Pulmonary artery endothelial cell (primary cell): Measurements from ENCODE around the gene B3GALNT1. TPM values are rescaled to one million over a fixed set of nuclear protein-coding genes. Genes with fewer than 3 reads are reported as not detected.

Source experiments
- DNase-seq: peaks from one replicate; pipeline ENCODE4 v3.0.0-alpha.2; 2011; ENCODE audit warnings: low read depth, low spot score
- total RNA-seq: library from RNA; depleted of rRNA; stranded (reverse); fragments of >200 nt; gene quantifications from 2 replicates; pipeline ENCODE4 v1.2.3, GENCODE V29; 2014

Gene B3GALNT1
- total RNA-seq, 1 donor from 2014 or later = 41.2 TPM

DNA sequence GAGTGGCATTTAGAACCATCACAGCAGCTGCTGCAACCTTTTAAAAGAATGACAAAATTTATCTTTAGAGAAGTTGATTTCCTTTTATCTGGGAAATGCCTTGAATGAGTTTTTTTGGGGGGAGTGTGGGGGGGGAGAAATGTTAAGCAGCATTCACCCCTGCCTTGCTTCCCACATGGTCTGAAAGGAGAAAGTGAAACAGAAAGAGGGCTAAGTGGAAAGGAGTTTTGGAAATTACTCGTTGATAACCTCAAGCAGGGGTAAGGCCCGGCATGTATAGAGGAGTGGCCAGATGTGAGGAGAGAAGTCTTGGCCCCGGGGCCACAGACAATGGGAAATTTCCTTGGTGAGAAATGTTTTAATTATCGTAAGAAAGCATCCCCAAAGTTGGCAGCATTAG, 23.5 kb downstream of the B3GALNT1 start:
- no peak for DNase-seq

DNA sequence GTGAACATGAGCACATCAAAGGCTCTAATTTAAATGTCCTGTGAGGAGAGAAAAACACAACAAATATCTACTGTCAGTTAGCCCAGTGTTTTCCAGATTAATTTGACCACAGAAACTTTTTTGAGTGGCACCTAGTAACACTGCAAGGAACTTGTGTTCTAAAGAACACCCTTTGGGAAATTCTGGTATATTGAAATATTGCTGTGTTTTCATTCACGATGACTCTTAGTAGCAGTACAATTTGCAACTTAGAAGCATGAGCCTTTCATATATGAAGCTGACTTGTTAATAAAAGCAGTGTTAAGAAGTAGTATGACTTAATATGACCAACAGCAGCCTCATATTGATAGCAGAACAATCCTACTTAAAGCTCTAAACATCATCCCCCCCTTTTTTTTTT, 32.0 kb downstream of the B3GALNT1 start:
- DNase-seq = no peak

DNA sequence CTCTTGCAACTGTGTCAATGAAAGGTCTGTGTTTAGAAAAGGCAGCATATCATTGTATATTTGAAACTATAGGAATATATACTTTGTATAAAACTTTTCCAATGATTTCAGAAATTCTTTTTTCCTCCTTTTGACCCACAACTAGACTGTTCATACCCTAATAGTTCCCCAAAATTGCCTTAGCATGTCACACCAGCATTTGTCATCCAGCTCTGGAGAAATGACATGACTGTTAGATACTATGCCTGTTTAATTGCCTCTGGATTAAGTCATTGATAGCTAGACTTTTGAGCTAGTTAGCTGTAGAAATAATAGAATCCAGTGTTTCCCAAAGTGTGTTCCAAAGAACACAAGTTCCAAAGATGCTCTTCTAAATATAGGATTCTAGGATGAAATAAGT, 32.4 kb downstream of the B3GALNT1 start:
- DNase-seq = no peak

DNA sequence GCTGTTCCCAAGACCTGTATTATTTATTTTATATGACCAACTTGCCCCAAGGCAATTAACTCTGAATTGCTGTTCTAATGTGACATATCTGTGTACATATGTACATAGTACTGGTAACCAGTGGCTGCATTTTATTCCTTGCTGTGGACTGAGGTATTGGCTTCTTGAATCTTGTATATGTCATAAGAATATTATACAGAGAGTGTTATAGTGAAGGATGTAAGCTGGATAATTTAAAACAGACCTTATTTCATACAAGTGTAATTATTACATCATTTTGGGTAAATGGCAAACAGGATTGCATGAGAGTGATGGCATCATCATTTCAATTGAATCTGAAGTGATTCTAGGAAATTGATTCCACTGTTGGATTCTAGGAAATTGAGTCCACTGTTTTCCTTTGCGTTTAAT, 32.9 kb downstream of the B3GALNT1 start:
- no peak for DNase-seq

DNA sequence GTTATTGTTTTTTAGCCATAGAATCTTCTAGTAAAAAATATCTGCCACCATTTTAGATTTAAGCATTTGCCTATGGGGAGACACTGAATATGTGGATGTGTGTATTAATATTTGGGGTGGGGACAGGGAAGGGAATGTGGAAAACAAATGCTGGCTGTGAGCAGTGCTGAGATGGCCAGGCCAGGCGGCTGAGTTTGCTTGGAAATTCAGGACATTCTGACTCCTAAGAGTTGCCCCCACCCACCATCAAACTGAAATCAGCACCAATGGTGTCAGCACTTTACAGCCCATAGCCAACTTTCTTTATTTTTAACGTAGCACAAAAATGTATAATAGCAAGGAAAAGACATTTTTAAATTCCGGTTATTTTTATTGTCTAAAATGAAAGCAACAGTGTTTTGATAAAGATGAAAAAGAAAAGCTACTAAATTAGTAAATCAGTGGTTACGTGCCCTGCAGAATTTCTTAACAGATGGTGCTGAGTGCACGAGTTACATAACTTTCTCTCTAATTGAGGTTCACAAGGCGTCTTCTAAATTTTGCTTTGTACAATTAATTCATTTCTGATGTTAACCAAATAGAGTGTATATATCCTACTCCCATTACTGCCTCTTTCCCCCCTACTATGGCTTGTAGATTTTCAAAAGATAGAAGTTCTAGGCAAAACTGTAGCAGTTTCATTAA, 34.0 kb downstream of the B3GALNT1 start:
- DNase-seq = no peak

DNA sequence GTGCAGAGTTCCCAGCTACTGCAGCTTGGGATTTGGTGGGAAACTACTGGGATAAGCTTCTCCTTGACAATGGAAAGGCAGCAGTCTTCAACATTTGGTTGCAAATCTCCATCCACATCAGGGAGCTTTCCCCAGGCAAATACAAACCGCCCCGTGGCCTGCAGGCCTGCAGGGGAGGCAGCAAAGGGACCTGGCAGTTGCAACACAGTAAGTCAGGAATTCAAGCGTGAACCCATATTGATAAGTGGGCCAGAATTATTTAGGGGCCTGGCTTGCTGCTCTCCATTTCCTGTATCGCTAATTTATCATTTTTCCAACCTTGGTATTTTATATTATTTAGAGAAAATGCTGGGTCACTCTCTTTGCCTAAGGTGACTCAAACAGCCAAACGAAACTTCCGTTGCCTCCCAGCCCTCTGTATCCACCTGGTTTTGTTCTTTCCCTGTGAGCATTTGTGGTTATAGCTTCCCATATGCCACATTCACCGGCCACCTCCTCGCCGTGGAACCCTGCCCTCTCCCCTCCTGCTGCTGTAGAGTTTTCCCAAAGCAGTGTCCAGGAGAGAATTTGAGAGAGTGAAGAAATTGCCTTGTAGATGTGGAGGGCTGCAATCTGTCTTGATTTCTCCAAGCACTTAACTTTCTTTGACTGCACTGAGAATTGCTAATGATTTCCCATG, 34.8 kb downstream of the B3GALNT1 start:
- DNase-seq = no peak

DNA sequence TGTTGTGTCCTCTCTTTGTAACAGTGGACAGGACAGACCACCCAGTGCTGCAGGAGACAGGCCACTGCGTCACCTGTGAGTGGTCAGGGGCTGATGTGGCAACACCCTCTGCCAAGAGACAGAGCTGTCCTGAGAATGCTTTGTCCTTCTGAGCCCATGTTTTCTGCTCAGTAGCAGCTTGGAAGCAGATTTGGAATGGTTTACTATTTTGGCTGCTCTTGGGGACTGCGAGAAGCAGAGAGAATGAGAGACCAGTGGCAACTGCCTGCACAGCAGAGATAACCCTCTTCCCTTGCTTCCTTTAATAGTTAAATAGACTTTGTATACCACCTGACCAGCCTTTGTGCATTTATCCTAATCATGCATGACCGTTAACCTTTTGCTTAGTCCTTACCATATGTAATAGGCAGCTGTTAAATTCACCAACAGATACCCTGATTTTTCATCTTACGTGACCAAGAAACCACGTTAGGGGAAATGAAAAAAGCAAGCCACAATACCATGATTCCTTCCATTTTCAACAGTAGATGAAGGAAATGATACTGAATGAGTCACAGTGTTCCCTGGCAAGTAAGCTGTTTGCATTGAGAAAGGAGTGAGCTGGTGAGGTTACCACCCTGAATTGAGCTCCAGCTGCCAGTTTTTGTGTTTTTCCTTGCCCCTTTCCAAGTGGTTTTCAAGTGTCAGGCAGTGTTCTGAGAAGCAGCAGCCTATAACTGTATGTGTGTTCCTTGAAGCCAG, 35.5 kb downstream of the B3GALNT1 start:
- DNase-seq = peak; percentile 85

DNA sequence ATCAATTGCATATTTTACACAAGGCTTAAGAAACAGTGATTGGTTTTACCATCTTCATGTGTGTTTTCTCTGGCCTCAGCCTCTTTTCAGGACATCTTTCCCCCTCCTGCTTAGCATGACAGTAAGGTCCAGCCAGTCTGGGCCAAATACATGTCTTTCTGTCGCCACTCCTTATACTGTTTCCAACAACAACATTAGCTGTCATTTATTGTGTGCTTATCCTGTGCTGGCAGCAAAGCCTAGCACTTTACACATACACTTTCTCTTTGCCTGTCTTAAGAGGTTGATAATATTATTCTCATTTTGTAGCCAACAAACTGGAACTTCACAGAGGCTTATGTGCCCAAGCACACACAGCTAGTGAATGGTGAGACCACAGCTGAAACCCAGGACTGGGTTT, 37.8 kb downstream of the B3GALNT1 start:
- no peak for DNase-seq

DNA sequence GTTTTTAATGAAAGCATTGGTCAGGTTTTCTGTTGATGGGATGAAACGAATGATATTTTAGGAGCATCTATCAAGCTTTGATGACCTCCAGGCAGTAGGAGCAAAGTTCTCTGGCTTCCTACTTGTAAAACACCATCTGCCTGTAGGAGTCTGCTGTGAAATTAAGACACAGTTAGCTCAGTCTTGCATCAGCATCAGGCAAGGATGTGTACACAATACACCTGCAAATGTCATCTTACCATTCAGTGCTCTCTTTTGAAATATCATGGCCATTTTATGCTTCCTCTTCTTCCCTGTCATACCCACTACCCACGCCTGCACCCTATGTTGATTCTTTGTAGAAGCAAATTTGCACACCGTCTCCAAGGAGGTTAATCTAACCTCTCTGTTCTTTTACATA, 38.2 kb downstream of the B3GALNT1 start:
- DNase-seq = no peak

DNA sequence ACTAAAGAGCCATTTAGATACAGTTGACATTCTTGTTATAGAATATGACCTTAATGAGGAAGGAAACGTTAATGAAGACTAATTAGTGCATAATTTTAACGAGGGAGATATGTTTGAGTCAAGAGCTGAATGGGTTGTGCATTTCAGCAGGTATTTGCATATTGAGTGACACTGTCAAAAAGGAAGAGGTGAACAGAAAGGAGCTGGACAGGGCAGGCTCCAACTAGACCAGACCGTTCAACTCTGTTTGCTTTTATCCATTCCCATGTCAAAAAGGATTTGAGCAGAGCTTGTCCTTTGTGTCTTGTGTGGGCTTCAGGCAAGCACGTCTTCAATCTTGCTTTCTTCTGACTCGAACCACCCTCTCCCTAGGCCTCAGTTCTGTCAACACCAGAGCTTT, 40.7 kb downstream of the B3GALNT1 start:
- no peak for DNase-seq

DNA sequence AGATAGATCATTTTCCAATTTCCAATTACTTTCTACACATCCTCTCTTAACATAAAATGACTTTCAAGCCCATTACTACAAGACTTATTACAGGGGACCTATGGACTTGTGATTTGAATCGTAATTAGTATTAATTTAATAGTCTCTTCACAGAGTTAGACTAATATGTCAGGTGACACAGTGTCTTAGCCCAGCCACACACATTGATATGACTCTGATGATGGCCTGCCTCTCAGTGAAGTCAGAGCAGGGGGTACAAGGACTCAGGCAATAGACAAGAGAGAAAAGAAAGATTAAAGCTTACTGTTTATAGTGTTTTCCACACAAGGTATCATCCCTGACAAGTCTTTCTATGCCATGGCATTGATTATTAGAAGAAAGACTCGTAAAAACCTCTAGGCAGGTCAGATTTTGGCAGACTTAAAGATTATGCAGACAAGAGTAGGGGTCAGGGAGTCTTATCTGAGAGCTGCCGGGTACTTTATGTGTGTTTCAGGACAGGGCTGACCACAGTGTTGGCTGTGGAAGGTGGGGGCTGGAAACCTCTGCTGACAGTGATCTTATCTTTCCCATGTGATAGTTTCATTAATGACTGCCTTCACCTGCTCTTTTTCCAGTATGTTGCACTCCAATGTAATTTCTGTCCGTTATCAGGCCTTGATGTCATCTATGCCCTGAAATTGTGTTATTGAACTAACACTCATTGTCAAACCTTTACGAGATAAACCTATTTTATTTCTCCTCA, 50.1 kb downstream of the B3GALNT1 start:
- DNase-seq = no peak

DNA sequence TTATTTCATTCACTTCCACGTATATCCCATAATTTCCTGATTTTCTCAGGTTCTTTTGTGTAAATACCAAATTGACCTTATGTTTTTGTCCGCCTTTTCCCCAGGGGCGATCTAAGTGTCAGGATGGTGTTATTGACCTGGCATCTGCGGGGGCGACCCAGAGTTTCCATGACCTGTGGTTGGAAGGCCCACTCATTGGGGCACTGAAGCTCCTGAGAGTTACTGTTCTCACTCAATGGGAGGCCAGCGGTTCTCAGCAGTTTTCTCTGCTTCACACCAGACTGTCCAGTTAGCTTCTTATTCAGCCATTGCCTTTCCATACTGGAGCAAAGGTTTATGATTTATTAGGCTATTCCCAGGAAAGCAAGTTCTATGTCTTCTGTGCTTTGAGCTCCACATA, 53.3 kb downstream of the B3GALNT1 start:
- DNase-seq = no peak

DNA sequence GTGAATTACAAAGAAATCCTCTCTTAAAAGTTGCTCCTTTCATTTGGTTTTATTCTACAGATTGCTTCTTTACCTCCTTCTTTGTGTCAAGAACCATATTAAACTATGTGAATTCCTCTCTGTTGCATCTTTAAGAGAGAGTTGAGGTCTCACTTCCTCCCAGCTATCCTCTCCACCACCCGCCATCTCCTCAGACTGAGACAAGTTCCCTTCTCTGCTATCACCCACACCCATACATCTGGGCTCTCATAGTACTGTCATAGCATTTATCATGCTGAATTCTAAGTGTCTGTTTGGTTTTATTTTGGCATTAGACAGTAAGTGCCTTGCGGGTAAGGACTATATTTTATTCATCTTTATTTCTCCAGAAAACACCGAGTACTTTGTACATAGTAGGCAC, 54.2 kb downstream of the B3GALNT1 start:
- DNase-seq = no peak

DNA sequence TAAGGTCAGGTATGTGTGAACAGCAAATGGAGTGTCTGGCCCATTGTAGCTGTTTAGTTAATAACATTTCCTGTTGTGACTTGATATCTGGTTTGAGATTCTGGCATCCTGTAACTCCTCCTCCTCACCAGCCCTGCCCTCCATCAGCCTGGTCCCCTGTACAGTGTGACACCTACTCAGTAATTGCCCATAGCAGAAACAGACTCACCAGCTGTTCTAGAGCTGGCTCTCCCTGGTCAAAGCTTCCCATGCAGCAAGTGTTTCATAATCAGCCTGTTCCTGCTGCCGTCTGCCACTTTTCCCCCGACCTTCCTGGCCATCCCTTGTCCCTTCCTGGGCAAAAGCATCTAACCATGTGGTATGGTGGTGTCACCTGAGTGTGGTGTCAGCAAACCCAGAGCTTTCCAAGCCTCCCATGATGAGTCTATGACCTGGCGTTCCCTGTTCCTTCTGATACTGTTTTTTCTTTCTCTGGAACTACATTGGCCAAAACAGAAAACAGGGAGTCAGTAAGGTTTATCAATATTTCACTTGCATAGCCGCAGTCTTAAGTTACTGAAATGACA, 55.4 kb downstream of the B3GALNT1 start:
- DNase-seq = no peak

DNA sequence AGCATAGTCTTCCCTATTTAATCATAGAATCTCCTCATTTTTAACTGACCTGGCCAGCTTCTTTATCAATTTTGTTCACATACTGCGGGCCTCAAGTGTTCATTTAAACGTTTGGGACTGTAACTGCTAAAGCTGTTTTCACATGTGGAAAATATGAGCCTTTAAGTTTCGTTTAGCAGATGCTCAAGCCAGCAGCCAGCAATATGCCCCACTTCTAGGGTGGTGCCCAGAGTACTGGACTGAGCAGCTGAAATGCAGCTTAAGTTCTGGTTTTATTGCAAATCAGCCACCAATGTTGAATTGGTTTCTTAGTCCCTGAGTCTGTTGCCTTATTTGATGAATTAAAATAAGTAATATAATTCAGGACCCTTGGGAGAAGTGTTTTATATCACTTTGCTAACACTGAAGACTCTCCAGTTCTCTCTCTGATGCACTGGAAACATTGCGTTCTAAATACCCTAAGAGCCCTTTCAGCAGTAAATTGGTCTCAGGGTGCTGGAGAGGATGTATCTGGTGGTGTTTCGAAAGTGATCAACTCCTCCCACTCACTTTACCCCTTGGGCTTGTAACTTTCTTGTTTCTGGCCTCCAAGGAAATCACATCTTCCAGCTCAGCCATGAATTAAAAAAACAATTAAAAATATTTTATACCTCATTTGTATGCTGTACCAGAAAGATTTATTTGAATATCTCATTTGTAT, 61.7 kb downstream of the B3GALNT1 start:
- DNase-seq = no peak

DNA sequence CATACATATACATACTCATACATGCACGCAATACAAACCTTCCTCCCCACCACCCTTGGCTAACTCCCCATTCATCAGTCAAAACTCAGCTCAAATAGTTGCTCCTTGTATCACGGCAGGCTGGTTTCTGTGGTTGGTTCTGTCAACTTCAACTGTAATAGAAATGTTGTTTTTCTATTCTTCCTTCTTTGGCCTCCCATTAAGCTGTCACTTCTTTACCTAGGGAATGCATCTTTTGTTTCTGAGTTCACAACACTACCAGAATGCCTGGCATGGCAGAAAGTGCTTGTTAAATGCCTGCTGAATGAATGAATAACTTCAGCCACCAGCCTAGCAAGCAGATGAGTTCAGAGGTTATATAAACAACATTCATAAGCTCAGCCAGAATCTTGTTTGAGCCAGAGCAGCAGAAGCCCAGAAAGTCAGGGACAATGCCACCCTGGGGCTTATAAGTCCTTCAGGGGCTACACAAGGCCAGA, 63.1 kb downstream of the B3GALNT1 start:
- no peak for DNase-seq

DNA sequence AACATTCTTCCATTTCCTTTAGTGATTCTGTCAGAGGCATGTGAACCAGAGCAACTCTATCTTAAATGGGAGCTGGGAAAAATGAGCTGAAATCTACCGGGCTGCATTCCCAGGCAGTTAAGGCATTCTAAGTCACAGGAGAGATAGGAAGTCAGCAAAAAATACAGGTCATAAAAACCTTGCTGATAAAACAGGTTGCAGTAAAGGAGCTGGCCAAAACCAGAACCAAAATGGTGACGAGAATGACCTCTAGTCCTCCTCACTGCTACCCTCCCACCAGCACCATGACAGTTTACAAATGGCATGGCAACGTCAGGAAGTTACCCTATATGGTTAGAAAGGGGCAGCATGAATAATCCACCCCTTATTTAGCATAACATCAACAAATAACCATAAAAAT, 66.4 kb downstream of the B3GALNT1 start:
- no peak for DNase-seq

DNA sequence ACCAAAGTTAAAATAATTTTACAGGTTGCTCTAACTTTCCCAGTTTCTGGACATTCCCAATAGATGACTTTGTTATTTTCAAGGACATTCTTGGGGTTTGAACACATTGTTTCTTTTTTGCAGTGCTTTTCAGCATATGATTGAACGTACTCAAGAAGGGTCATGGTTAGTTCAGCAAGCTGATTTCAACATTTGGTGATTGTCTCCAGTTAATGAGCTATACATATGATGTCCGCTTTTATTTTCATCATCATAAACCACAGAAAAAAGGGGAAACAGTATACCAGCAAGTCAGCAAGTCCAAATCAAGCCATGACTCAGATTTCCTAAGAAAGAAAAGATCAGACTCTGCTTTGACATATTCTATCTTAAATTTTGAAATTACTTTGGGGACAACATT, 69.4 kb downstream of the B3GALNT1 start:
- DNase-seq = peak; percentile 20

DNA sequence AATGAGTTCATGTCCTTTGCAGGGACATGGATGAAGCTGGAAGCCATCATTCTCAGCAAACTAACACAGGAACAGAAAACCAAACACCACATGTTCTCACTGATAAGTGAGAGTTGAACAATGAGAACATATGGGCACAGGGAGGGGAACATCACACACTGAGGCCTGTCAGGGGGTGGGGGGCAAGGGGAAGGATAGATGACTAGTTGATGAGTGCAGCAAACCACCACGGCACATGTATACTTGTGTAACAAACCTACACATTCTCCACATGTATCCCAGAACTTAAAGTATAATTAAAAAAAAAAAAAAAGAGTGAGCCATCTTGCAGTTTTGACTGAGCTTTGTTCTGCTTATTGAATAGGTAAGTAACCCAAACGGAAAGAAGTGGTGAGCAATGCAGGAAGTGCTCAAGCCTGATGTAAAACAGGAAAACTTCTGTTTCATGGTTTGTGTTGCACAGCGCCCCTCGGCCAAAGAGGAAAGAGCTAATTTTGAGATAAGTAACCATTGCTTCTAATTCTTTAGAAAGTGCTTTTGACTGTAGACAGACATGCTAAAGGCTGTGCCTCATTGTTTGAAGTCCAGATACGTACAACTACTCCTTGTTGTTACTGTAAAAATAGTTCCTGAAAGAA, 70.1 kb downstream of the B3GALNT1 start:
- DNase-seq = peak; percentile 88
